Smooth muscle cell of bladder (primary cell): ENCODE measurements around the gene FOSB. TPM values are rescaled to one million over a fixed set of nuclear protein-coding genes. Genes with fewer than 3 reads are reported as not detected.

ENCODE experiments used
- total RNA-seq: library from RNA; depleted of rRNA; stranded (reverse); fragments of >200 nt; gene quantifications from 2 replicates; pipeline ENCODE4 v1.2.3, GENCODE V29; 2014

The FOSB gene
- total RNA-seq = 0.57 and 2.7 TPM in 2 replicates

GRCh38 chr19:45467456-45468158, at the start of gene FOSB:
Gene FOSB (plus strand): TSS chr19:45467996. CDS start chr19:45468587, 591 bp downstream.

GRCh38 chr19:45423589-45424190, 44.1 kb upstream of the FOSB start, which contains the start of gene ERCC1:
Gene ERCC1 (minus strand): TSS chr19:45423917. CDS start chr19:45423374, 543 bp downstream.

GRCh38 chr19:45498411-45499195, 30.8 kb downstream of the FOSB start, which contains the start of gene PPM1N:
Gene PPM1N (plus strand): TSS chr19:45498443. CDS start chr19:45498473, 30 bp downstream.

GRCh38 chr19:45506989-45507871, 39.4 kb downstream of the FOSB start, which contains the start of gene VASP:
Gene VASP (plus strand): TSS chr19:45507479. CDS start chr19:45507772, 293 bp downstream.

Other genes starting within 250 kb of the FOSB start
- gene EXOC3L2, start 222.6 kb upstream of the FOSB start, total RNA-seq = under 0.01 and 0.09 TPM in 2 replicates
- gene MARK4, start 216.7 kb upstream of the FOSB start, total RNA-seq = 8.2 and 11.9 TPM in 2 replicates
- gene CKM, start 145.1 kb upstream of the FOSB start, total RNA-seq = under 0.01 TPM in 1 of 2 replicates, not detected in the other
- under 0.01 and 0.09 TPM in 2 replicates for gene KLC3, start 127.2 kb upstream of the FOSB start, total RNA-seq
- 19.6 and 27.3 TPM in 2 replicates for gene ERCC2, start 97.4 kb upstream of the FOSB start, total RNA-seq
- 1.6 and 1.7 TPM in 2 replicates for gene PPP1R13L, start 62.9 kb upstream of the FOSB start, total RNA-seq
- 2.8 and 5.4 TPM in 2 replicates for gene POLR1G, start 61.4 kb upstream of the FOSB start, total RNA-seq
- gene ERCC1, start 44.1 kb upstream of the FOSB start, total RNA-seq = 76.4 and 88.5 TPM in 2 replicates
- gene RTN2, start 29.1 kb downstream of the FOSB start, total RNA-seq = 4.7 and 5.9 TPM in 2 replicates
- 1.4 and 2.6 TPM in 2 replicates for gene PPM1N, start 30.4 kb downstream of the FOSB start, total RNA-seq
- gene VASP, start 39.5 kb downstream of the FOSB start, total RNA-seq = 41.0 and 46.4 TPM in 2 replicates
- 3.7 and 4.2 TPM in 2 replicates for gene OPA3, start 116.8 kb downstream of the FOSB start, total RNA-seq
- gene GPR4, start 134.2 kb downstream of the FOSB start, total RNA-seq = not detected in 2 replicates
- 27.9 and 36.7 TPM in 2 replicates for gene EML2, start 171.4 kb downstream of the FOSB start, total RNA-seq
- gene GIPR, start 200.2 kb downstream of the FOSB start, total RNA-seq = 0.09 and 0.14 TPM in 2 replicates
- 780 and 863 TPM in 2 replicates for gene SNRPD2, start 224.0 kb downstream of the FOSB start, total RNA-seq
- 17.2 and 19.1 TPM in 2 replicates for gene QPCTL, start 224.7 kb downstream of the FOSB start, total RNA-seq